Type B pancreatic cell (in vitro differentiated cells): ENCODE data around the gene DHX8. TPM values are rescaled to one million over a fixed set of nuclear protein-coding genes. Genes with fewer than 3 reads are reported as not detected.

Experiments used
- DNase-seq: peaks from one replicate; pipeline ENCODE4 v3.0.0; 2021; ENCODE audit warnings: mixed read lengths; ENCODE audit not compliant: unreplicated experiment; ENCODE audit errors: extremely low spot score
- H3K27ac Mint-ChIP-seq: 2 replicates; pipeline ENCODE4 v1.8.0; 2021; ENCODE audit warnings: mild to moderate bottlenecking, mixed read lengths
- H3K27me3 Mint-ChIP-seq: 2 replicates; pipeline ENCODE4 v1.8.0; 2021; ENCODE audit warnings: mixed read lengths
- H3K36me3 Mint-ChIP-seq: 2 replicates; pipeline ENCODE4 v1.8.0; 2021; ENCODE audit warnings: mixed read lengths
- H3K4me1 Mint-ChIP-seq: one replicate; pipeline ENCODE4 v1.8.0; 2021; ENCODE audit warnings: mixed read lengths; ENCODE audit not compliant: unreplicated experiment
- H3K4me3 Mint-ChIP-seq: 2 replicates; pipeline ENCODE4 v1.8.0; 2021; ENCODE audit warnings: mild to moderate bottlenecking, mixed read lengths
- H3K9me3 Mint-ChIP-seq: 2 replicates; pipeline ENCODE4 v1.8.0; 2021; ENCODE audit warnings: mixed read lengths
- CTCF ChIP-seq: fragments of 200-600 bp; sonication (generic); conservative IDR thresholded peaks from 2 replicates; pipeline ENCODE4 v1.5.0; 2021; ENCODE audit warnings: antibody characterized with exemption, mild to moderate bottlenecking
- total RNA-seq: library from RNA; stranded (reverse); gene quantifications from 2 replicates; pipeline ENCODE4 v1.2.1, GENCODE V29; 2021; ENCODE audit warnings: low replicate concordance

The DHX8 gene
- total RNA-seq, 1 donor from 2014 or later = 56.8 TPM

GRCh38 chr17:43528988-43529814, 45.4 kb downstream of the DHX8 start:
- Mint-ChIP-seq H3K4me3 (no peak overlapping the region), H3K9me3 (no peaks in the 10 kb centered on the region), H3K4me1 (peaks cover 33% of the 10 kb centered on the region), H3K27ac (peak overlapping the region; percentile 6), H3K36me3 (peaks cover 17% of the 10 kb centered on the region), H3K27me3 (no peaks in the 10 kb centered on the region)
- TF ChIP-seq CTCF = no peak
- no peak for DNase-seq

DNA sequence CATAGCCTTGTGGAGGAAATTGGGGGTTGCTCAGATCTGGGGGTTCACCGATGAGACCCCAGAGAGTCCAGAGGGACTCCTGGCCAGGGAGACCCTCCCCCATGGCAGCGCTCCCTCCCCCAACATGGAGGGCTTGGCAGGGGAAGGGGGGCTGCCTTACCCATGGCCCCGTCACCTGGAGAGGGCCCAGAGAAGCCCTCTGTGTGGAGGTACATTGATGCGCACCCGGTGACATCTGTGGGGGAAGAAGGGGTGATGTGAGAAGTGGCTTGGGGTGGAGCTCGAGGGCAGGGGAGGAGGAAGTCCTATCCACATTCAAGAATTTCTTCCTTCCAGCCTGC, 46.1 kb downstream of the DHX8 start:
- no peaks in the 10 kb centered on the region for H3K27me3 Mint-ChIP-seq
- DNase-seq = no peak
- H3K4me3 Mint-ChIP-seq = peak overlapping the region; percentile 74
- peaks cover 32% of the 10 kb centered on the region for H3K4me1 Mint-ChIP-seq
- peak overlapping the region; percentile 70 for H3K27ac Mint-ChIP-seq
- H3K9me3 Mint-ChIP-seq = no peaks in the 10 kb centered on the region
- TF ChIP-seq CTCF = no peak
- H3K36me3 Mint-ChIP-seq = peaks cover 13% of the 10 kb centered on the region

- DNase-seq = peak; percentile 91
- Mint-ChIP-seq H3K36me3 (peaks cover 8% of the 10 kb centered on the region), H3K9me3 (no peaks in the 10 kb centered on the region), H3K27ac (peak overlapping the region; percentile 85), H3K4me3 (peak overlapping the region; percentile 74), H3K4me1 (peaks cover 26% of the 10 kb centered on the region), H3K27me3 (no peaks in the 10 kb centered on the region)
- no peak for TF ChIP-seq CTCF
These were observed 46.7 kb downstream of the DHX8 start for GRCh38 chr17:43530288-43531081.

DNA sequence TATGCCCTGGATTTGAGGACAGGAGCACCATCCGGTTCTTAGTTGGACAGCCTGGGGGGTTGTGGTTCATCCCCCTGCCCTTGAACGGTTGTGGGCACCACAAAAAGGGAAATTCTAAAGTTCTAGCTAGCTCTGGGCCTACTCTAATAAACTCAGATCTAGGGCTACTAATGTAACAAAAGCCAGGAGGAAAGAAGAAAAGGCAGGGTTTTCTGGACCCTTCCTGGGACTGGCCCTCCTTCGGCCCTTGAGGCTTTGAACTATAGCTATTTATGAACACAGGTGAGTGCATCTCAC, 47.3 kb downstream of the DHX8 start:
- no peaks in the 10 kb centered on the region for H3K9me3 Mint-ChIP-seq
- no peak for TF ChIP-seq CTCF
- no peaks in the 10 kb centered on the region for H3K27me3 Mint-ChIP-seq
- DNase-seq = no peak
- peak overlapping the region; percentile 74 for H3K4me3 Mint-ChIP-seq
- peaks cover 8% of the 10 kb centered on the region for H3K36me3 Mint-ChIP-seq
- peak overlapping the region; percentile 85 for H3K27ac Mint-ChIP-seq
- peaks cover 22% of the 10 kb centered on the region for H3K4me1 Mint-ChIP-seq

DNA sequence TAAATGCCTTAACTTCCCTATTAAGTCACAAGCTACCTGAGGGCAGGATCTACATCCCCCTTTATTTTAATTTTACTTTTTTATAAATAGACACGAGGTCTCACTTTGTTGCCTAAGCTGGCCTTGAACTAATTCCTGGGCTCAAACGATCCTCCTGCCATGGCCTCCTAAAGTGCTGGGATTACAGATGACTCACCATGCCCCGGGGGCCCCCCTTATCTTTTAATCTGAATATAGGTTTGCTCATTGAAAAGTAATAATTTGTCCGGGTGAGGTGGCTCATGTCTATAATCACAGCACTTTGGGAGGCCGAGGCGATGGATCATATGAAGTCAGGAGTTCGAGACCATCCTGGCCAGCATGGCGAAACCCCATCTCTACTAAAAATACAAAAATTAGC, 48.2 kb downstream of the DHX8 start:
- Mint-ChIP-seq H3K4me1 (peaks cover 26% of the 10 kb centered on the region), H3K4me3 (no peak overlapping the region), H3K9me3 (no peaks in the 10 kb centered on the region), H3K27ac (no peak overlapping the region), H3K27me3 (no peaks in the 10 kb centered on the region), H3K36me3 (peaks cover 7% of the 10 kb centered on the region)
- TF ChIP-seq CTCF = no peak
- no peak for DNase-seq
